Measurements from ENCODE around the gene IER5L.

IER5L gene

DNA sequence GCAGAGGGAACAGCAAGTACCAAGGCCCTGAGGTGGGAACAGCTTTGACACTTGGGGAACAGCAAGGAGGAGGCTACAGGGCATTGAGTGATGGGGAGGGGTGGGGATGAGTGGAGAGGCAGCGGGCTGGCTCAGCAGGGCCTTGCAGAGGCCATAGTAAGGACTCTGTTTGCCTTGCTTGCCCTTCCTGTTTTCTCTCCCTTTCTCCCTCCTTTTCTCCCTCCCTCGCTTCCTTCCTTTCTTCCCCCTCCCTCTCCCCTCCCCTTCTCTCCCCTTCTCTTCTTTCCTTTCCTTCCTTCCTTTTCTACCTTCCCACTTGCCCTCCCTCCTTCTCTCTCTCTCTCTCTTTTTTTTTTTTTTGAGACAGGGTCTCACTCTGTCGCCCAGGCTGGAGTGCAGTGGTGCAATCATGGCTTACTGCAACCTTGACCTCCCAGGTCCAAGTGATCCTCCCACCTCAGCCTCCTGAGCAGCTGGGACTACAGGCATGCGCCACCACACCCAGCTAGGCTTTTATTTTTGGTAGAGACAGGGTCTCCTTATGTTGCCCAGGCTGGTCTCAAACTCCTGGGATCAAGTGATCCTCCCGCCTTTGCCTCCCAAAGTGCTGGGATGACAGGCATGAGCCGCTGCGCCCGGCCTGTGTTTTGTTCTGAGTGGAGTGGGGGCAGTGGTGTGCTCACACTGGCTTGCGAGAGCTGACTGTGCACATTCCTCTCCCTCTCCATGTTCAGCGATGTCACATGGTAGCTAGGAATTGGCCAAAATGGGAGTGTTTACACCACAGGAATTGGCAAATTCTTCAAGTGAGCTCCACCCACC, 17.1 kb downstream of the IER5L start:
- DNase-seq = no peak

DNA sequence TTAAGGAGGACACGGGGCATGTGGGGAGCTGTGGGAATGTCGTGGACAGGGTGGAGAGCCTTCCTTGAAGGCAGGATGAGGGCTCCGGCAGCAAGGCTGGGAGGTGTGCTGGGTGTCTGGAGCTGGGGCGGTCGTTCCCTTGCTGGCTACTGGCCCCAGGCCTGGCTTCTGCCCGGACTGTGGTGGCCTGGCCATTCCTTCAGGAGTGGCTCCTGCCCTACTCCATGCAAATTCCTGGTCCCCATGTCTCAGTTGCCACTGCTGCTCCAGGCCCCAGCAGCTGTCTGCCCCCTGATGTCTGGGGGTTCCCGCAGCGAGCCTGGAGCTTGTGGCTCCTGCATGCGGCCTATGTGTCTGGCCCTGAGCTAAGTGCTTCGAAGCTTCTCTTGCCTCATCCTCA, 21.9 kb downstream of the IER5L start:
- DNase-seq = no peak

DNA sequence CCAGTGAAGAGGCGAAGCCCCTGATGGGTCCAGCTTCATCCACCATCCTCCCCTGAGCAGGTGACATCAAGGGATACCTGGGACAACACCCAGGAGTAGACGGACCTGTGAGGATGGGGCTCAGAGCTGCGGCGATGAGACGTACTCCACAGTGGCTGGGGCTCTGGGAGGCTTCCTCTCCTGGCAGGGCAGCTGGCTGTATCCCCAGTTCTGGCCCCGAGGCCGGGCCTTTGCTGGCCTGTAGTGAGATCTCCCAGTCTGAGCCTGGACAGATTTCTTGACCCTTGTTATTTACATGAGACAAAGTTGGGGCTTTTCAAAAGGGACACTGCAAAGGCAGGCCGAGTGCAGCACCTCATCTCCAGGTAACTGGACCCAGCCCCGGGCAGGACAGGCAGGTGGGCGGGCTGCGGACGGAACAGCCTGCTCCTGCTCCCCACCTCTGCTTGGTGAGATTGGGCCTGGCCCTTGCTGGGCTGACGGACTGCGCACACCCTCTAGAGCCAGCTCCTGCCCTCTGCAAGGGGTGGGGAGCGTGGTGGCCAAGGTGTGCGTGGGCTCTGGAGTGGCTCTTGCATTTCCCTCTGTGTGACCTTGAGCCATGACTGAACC, 23.1 kb downstream of the IER5L start:
- DNase-seq = no peak

DNA sequence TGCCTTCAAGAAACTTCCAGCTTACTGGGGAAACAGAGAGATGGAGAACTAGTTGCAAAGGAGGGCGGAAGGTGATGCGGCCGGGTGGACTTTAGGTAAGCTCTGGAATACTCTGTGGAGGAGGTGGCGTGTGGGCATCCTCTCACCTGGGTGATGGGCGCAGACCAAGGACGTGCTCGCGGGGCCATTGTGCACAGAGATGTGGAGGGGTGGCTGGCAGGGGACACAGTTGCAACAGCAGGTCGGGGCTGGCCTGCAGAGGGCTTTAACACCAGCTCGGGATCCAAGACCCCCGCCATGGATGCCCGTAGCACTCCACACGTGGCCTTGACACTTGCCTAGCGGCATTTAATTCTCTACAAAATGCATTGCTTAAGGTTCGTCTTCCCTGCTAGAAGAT, 26.6 kb downstream of the IER5L start:
- no peak for DNase-seq

DNA sequence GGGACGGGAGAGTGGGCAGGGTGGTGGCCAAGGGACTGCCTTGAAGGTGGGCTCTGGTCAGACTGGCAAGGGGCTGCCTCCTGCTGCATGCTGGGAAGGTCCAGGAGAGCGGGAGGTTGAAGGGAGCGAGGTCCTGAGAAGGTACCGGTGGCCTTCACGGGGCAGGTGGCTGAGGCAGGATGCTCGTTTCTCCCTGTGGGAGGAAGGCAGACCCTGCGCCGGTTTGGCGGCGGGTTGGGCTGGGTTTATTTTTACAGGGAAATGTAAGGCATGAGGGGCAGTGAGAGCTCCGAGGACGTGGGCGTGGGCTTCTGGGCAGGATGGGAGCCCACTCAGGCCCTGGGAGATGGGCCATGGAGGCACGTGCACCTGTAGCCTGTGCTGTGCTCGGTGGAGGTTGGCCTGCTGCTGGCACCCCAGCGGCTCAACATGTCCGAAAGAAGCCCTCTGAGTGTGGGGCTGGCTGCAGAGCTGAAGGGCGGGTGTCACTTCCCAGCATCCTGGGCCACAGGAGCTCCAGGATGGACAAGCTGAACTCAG, 27.3 kb downstream of the IER5L start:
- no peak for DNase-seq

DNA sequence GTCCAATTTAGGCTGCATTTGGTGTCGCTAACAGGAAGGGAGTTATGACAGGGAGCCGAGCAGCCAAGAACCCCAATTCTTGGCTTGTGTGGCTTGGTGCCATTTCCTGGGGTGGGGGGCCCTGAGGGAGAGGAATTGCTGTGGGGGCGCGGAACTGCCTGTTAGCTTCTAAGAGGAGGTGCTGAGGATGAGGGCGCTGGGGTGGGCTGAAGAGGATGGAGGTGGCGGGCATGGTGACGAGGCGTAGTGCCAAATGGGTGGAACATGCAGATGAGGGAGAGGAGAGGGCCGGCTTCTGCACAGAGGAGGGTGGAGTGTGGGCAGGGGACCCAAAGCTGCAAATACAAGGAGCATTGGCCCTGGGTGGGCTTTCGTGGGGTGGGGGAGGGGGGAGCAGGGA, 27.9 kb downstream of the IER5L start:
- no peak for DNase-seq

DNA sequence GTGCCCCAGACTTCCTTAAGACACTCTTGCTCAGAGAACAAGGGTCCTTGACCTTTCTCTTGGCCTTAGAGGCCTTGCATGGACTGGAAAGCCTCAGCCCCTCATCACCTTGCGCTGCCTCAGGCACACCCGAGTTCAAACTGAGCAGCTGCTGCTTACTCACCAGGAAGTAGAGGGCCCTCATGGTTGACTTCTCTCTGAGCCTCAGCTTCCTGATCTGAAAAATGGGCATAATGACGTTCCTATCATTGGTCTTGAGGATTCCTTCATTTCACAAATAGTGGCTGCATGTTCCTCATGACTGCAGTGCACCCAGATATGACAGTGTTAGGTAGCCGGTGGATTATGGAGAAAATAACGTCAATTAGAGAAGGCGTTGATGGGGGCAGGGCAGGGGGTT, 28.6 kb downstream of the IER5L start:
- DNase-seq = no peak

DNA sequence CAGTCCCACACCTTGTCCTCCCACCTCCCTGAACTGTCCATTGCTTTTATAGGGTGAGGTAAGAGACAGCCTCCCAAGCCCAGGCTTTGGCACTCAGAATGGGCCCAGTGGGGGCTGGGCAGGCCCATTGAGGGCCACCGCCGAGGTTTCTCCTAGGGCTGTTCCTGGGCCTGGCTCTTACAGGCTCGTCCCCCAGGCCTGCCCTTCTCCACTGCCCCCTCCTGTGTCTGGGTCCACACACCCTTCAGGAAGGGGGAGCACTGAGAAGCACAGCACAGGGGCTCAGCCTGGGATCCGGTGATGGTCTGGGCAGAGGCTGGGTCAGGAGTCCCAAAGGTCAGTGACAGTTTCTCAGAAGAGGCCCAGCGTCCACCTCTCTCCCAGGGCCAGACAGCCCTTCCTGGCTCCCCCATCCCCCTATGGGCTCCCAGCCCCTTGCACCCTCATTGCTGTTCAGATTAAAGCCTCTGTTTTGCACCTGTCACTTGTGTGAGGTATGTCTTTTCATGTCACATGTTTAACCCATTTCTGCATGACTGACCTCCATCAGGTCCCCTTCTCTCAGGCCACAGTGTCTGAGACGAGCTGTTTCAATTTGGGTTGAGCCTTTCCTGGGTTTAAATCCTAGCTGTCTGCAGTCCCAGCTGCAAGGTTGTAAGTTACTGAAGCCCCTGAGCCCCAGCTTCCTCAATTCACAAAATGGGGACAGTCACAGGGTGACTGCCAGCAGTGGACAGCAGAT, 29.4 kb downstream of the IER5L start:
- no peak for DNase-seq

DNA sequence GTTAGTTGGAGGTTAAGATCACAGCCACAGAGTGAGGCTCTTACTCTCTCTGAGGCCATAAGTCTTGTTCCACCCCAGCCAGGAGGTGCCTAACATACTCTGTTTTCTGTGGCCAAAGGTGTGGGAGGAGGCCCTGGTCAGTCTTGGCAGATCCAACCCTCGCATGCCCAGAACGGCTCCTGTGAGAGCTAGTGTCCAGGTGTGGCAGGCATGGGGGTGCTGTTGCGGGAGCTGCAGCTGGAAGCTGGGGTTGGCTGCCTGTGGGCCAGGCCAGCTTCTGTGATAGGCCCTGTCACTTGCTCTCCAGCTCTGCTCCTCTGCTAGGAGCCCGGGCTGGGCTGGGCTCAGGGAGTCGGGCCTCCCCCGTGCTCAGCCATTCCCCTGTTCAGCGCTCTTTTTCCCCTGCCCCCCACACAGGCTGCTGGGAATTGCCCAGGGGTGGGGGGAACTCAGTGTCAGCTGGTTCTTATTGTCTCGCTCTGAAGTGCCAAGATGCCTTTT, 31.6 kb downstream of the IER5L start:
- DNase-seq = no peak

DNA sequence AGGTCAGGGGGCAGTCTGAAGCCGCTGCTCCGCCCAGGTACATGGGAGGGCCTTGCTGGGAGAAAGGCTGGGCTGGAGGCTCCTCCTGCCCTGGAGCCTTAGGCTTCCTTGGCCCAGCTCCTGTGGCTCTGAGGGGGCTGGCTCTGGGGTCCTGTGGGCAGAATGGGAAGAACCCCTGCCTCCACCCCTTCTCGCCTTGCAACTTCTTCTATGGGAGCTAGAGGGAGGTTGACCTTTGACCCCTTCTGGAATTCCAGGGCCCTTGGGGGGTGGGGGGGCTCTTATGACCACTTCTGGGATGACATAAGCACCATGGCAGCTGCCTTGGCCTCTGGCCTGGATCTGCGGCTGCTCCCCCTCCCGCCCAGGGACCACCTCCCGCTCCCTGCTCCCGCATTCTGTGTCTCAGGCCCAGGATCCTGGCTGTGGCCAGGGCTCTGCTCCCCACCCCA, 32.2 kb downstream of the IER5L start:
- no peak for DNase-seq

DNA sequence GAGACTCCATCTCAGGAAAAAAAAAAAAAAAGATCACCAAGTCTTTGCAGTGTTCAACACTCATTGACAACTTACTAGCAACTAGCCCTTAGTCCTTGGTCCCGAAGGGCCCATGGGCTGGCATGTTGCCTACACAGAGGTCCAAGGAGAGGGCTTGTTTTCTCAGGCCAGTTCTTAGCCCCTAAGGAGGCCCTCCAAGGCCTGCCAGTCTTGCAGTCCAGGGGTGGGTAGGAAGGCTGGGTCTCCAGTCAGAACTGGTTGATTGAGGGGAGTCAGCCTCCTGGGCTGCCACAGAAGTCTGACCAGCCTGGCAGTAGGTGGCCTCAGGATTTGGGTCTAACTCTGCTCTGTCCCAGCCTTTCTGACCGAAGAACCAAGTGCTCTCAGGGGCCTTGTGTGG, 32.7 kb downstream of the IER5L start:
- DNase-seq = no peak

DNA sequence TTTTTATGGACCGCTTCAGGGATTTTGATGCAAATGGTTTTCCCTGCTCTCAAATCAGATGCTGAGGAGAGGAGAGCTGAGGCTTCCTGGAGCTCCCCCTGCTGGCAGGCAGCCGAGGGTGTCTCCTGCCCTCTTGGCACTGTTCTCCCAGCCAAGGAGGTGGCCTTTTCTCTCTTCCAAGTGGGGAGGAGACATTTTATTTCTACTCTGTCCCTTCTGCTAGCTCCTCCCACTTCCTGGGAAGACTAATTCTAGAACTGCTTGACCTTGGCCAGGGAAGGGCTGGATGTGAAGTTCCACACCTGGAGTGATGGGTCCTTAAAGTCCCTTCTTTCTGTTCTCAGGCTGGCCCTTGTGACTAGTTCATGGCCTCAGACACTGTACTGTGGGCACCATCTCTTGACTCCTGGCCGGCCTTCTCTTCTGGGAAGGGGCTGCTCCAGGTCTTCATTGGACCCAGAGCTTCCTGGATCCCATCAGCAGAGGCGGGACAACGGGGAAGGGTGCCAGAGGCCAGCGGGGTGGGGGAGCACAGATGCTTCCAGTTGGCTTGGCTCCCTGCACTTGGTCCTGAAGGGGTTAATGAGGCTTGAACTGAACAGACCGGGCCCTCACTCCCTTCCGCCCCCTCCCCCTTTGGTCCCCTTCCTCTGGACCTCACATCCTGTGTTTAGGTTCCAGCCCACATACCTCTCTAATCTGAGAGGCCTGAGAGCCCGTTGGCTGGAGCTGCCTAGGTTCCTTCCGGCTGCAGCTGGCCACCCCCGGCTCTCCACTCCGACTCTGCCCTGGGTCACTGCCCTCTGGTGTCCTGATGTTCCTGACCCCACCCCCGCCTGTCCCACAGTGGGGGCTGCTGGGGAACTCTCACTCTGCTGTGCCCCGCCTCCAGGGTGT, 34.8 kb downstream of the IER5L start:
- DNase-seq = peak; percentile 60 to 73

DNA sequence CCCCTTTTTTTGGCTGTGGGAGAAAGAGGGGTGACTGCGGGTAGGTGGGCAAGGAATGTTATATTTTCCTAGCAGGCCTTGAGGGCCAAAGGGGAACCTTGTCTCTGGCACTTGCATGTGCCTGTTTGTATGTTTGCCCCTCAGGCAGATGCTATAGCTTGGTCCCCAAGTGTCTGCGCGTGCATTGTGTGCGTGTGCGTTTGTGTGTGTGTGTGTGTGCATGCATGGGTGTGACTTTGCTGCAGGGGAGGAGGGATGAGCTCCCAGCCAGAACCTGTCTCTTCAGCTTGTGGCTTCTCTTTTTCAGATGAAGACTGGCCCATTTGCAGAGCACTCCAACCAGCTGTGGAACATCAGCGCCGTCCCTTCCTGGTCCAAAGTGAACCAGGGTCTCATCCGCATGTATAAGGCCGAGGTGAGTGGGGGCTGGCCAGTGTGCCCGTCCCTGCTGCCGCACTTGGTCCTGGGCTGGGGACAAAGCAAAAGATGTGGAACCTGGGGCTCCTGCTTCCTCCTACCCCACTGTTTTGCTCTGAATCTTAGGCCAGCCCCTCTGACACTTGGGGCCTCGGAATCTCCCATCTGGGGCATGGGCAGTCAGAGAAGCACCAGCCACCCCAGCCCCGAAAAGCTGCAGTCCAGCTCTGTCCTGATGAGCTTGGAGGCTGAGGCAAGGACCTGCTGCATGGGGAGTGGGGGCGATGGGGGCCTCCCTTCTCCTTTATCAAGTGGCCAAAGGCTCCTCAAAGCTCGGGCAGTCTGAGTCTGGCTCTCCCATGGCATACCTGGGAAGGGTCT, 35.7 kb downstream of the IER5L start:
- no peak for DNase-seq

DNA sequence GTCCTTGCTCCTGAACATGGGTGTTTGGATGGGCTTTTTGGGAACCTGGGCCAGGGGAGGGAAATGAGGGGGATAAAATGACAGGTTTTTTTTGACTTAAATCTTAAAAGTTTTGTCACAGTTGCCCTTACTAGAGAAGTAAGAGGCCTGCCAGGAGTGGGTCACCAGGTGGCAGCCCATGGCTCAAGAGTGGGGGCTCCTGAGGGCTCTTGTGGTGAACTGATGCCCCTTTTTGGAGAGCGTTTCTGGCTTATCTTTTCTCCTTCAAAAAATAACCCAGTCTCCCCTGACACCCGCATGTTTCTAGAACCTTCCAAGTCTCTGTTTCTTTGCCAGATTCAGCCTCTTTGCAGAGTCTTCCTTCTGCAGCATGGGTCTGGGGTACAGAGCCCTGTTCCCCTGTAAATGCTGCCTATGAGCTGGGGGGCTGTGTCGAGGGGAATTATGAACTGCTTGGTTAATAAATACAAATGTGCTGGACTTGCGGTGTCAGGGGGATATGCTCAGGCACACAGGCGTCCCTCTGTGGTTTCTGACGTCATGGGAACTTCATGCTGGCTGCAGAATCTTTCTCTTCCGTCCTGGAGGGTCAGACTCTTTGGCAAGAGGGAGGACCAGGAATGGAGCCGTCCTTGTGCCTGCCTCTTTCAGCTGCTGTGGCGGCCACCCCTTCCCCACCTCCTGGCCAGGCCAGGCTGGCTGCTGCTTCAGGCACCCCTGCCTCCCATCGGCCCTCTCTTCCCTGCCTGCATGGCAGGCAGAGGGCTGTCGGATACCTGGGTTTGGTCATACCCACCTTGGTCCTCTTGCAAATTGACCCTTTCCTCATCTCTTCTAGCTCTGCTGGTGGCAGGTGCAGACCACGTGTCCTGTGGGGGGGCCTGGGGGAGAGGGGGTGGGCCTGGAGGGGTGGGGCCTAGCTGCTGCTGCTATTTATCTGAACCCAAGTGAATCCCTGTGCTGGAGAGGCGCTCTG, 36.7 kb downstream of the IER5L start:
- no peak for DNase-seq

DNA sequence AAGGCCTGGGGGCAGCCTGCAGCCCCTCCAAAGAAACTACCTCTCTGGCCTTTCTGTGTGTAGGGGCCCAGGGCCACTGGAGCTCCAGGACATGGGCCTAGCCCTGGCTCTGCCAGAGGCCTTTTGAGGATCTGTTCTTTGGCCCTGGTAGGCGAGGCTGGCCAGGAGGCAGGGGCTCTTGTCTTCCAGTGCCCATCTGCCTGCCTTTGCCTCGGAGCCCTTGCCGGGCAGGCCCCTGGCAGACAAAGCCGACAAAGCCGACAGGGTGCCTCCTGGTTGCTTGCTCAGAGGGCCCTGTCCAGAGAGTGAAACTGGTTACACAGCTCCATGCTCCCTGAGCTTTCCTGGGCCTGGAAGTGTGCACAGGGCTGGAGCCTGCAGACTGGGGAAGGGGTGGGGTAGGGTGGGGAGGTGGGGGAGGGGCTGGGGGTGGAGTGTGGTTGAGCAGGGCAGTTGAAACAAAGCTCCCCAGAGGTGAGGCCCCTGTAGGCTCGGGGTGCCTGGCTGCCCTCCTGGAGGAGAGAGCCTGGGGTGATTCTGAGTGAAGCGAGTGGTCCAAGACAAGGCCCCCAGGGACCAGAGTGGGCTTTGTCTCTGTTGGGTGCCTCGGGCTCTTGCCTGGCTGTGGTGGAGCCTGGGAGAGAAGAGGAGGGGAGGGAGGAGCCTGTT, 37.5 kb downstream of the IER5L start:
- DNase-seq = peak; percentile 2 to 16

DNA sequence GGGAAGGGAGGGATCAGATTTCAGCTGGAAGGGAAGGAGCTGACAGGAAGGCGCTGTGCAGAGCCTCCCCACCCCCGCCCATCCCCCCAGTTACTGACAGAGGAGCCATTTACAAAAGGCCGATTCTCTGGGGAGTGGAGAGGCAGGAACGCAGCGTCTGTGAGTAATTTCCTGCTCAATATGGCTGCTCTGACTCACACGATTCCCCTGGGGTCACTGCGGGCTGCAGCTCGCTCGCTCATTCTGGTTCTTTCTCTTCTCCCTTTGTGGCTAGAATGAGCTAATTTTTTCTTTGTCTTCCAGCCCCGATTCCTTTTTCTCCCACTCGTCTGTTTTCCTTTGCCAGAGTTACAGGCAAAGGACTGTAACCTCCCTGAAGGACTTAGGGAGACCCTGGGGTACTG, 38.1 kb downstream of the IER5L start:
- peak; percentile 67 to 86 for DNase-seq

DNA sequence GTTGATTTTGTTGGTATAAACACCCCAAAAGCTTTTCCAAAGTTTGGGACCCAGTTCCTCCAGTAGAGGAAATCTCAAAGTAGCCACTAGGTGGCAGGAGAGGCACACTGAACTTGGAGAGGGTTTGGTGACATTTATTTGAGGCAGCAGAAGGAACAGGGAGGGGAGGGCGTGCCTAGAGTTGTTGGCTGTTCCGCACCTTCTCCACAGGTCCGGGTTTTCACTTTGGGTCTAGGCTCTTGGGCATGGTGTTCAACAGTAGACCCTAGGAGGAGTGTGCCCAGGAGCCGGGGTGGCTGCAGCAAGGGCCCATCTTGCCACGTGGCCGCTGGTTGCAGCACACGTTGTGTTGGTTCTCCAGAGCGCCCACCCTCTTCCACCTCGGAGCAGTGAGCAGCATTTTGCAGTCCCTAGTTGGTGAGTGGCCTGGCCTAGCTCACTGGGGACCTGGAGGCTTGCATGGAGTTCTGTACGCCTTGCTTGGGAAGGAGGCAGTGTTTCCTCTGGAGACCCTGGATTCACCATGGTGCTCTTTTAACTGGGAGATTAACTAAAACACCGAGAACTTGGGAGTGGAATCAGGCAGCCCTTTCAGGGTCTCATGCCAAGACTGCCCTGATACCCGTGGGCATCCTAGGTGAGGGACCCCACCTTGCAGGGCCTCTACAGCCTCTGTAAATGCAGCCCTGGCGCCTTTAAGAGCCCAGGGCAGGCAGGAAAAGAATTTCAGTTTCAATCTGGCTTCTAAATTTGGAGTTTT, 38.6 kb downstream of the IER5L start:
- DNase-seq = peak; percentile 47 to 67

DNA sequence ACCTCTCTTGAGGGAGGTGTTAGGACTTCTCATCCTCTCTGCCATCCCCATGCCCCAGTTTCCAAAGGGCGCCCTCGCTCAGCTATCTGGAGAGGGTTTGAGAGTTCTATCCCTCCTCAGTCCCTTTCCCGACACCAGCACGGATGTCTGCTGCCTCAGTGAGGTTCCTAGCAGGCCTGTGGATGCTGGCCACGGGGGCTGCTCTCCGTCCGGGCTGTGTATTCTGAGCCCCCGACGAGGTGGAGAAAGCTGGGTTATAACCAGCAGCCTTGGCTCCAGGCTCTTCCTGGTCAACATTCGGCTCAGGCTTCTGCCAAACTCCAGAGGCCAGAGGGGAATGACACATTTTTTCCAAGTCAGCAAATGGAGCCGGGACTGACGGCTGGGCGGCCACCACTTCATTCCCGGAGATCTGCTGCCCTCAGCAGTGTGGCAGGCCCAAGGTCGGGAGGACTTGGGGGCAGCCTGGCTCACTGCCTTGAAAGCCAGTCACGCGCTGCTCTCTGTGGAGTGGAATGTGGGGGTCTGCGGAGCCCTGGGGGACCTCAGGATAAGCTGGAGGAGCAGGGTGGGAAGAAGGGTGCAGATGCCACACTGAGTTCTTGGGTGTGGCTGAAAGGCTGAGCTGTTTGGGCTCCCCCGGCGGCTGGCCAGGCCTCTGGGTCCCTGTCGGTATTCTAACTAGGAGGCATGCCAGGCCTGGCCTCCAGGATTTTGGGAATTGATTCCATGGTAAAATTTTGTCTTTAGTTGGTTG, 39.4 kb downstream of the IER5L start:
- no peak for DNase-seq

All from stimulated activated CD4-positive, alpha-beta T cell treated with anti-CD3 and anti-CD28 coated beads, Interleukin-4, amount 100 ng/mL, for 4 hours (primary cell).